Measurements from ENCODE around the gene DENND2C. TPM values are rescaled to one million over a fixed set of nuclear protein-coding genes. Genes with fewer than 3 reads are reported as not detected.

Gene DENND2C
- polyA plus RNA-seq, 1 donor from 2014 or later: 0.26 TPM

- Histone ChIP-seq H3K9ac (ENCODE audit: low read length) (no peak overlapping the region), H3K27ac (ENCODE audit: low read length) (no peak overlapping the region), H3K4me2 (ENCODE audit: low read length) (no peak overlapping the region), H3F3A (ENCODE audit: insufficient read depth, low read length, poor library complexity, severe bottlenecking) (no peaks in the 10 kb centered on the region), H3K27me3 (ENCODE audit: insufficient read depth, low read depth, low read length) (no peaks in the 10 kb centered on the region), H3K36me3 (ENCODE audit: insufficient read depth, low read length) (no peaks in the 10 kb centered on the region), H3K9me3 (ENCODE audit: low read length) (no peaks in the 10 kb centered on the region), H2AFZ (ENCODE audit: low read depth, low read length) (no peak overlapping the region), H4K20me1 (ENCODE audit: insufficient read depth) (no peaks in the 10 kb centered on the region), H3K79me2 (replicated peaks; ENCODE audit: insufficient read depth, low read length) (no peaks in the 10 kb centered on the region), H3K4me3 (ENCODE audit: low read length) (no peak overlapping the region), H3K9me2 (ENCODE audit: insufficient read depth, low read length) (no peaks in the 10 kb centered on the region)
- TF ChIP-seq EZH2 (IDR thresholded peaks at IDR 0.05; ENCODE audit: borderline replicate concordance, insufficient read depth, low read length, poor library complexity, severe bottlenecking): no peak
- TF ChIP-seq TAF1 (IDR thresholded peaks at IDR 0.05; ENCODE audit: low read depth): no peak
- TF ChIP-seq RAD21 (conservative IDR thresholded peaks at IDR 0.05): no peak
- TF ChIP-seq POLR2AphosphoS5 (IDR thresholded peaks at IDR 0.05): no peak
- no peak for TF ChIP-seq MXI1 (conservative IDR thresholded peaks at IDR 0.05; ENCODE audit: poor library complexity, severe bottlenecking)
- TF ChIP-seq EP300 (conservative IDR thresholded peaks at IDR 0.05; ENCODE audit: poor library complexity, severe bottlenecking): no peak
- TF ChIP-seq, protein P1, sequence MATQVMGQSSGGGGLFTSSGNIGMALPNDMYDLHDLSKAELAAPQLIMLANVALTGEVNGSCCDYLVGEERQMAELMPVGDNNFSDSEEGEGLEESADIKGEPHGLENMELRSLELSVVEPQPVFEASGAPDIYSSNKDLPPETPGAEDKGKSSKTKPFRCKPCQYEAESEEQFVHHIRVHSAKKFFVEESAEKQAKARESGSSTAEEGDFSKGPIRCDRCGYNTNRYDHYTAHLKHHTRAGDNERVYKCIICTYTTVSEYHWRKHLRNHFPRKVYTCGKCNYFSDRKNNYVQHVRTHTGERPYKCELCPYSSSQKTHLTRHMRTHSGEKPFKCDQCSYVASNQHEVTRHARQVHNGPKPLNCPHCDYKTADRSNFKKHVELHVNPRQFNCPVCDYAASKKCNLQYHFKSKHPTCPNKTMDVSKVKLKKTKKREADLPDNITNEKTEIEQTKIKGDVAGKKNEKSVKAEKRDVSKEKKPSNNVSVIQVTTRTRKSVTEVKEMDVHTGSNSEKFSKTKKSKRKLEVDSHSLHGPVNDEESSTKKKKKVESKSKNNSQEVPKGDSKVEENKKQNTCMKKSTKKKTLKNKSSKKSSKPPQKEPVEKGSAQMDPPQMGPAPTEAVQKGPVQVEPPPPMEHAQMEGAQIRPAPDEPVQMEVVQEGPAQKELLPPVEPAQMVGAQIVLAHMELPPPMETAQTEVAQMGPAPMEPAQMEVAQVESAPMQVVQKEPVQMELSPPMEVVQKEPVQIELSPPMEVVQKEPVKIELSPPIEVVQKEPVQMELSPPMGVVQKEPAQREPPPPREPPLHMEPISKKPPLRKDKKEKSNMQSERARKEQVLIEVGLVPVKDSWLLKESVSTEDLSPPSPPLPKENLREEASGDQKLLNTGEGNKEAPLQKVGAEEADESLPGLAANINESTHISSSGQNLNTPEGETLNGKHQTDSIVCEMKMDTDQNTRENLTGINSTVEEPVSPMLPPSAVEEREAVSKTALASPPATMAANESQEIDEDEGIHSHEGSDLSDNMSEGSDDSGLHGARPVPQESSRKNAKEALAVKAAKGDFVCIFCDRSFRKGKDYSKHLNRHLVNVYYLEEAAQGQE (IDR thresholded peaks at IDR 0.05; ENCODE audit: borderline replicate concordance): no peak
- TF ChIP-seq SMC3 (conservative IDR thresholded peaks at IDR 0.05; ENCODE audit: poor library complexity): no peak
- no peak for TF ChIP-seq CTCF (IDR thresholded peaks at IDR 0.05; ENCODE audit: poor library complexity, severe bottlenecking)
These were observed 118.4 kb downstream of the DENND2C start for GRCh38 chr1:114551400-114551799.

DNA sequence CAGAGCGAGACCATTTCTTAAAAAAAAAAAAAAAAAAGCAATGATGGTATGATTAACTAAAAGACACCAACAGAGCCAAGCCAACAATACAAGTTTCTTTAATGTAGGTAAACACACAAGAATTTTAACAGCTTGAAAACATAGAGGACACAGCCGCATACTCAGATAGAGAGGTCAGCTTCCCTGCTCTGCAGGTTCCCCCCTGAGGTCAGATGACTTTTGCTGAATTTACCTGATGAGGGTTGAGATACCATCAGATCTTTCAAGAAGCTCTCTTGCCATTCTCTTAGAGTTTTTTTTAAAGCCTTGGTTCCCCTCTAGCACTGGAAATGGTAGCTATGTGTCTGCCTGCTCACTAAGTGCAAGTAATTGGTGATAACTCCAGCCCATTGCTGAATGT lies 119.5 kb downstream of the DENND2C start:
- no peaks in the 10 kb centered on the region for H3K79me2 ChIP-seq (replicated peaks; ENCODE audit: insufficient read depth, low read length)
- no peaks in the 10 kb centered on the region for H3K9me3 ChIP-seq (ENCODE audit: low read length)
- H3K9ac ChIP-seq (ENCODE audit: low read length): no peak overlapping the region
- H3K4me3 ChIP-seq (ENCODE audit: low read length): no peak overlapping the region
- H3K9me2 ChIP-seq (ENCODE audit: insufficient read depth, low read length): no peaks in the 10 kb centered on the region
- no peak overlapping the region for H3K4me2 ChIP-seq (ENCODE audit: low read length)
- H3F3A ChIP-seq (ENCODE audit: insufficient read depth, low read length, poor library complexity, severe bottlenecking): no peaks in the 10 kb centered on the region
- no peak overlapping the region for H3K27ac ChIP-seq (ENCODE audit: low read length)
- no peak overlapping the region for H2AFZ ChIP-seq (ENCODE audit: low read depth, low read length)
- no peaks in the 10 kb centered on the region for H4K20me1 ChIP-seq (ENCODE audit: insufficient read depth)
- no peak for TF ChIP-seq EZH2 (IDR thresholded peaks at IDR 0.05; ENCODE audit: borderline replicate concordance, insufficient read depth, low read length, poor library complexity, severe bottlenecking)
- TF ChIP-seq MXI1 (conservative IDR thresholded peaks at IDR 0.05; ENCODE audit: poor library complexity, severe bottlenecking): no peak
- TF ChIP-seq TAF1 (IDR thresholded peaks at IDR 0.05; ENCODE audit: low read depth): no peak
- no peak for TF ChIP-seq RAD21 (conservative IDR thresholded peaks at IDR 0.05)
- TF ChIP-seq CTCF (IDR thresholded peaks at IDR 0.05; ENCODE audit: poor library complexity, severe bottlenecking): no peak
- TF ChIP-seq EP300 (conservative IDR thresholded peaks at IDR 0.05; ENCODE audit: poor library complexity, severe bottlenecking): no peak
- no peaks in the 10 kb centered on the region for H3K36me3 ChIP-seq (ENCODE audit: insufficient read depth, low read length)
- no peaks in the 10 kb centered on the region for H3K27me3 ChIP-seq (ENCODE audit: insufficient read depth, low read depth, low read length)
